Dendritic cell treated with granulocyte-macrophage colony-stimulating factor and Interleukin-4, amounts not matched to agents 40 ng/mL and 50 ng/mL, for 4 days (primary cell): Measurements from ENCODE around the gene NFATC3.

Experiments
- H3K27ac Mint-ChIP-seq: one replicate; pipeline ENCODE4 v1.8.0; 2022; ENCODE audit warnings: mild to moderate bottlenecking, mixed read lengths
- H3K27me3 Mint-ChIP-seq: one replicate; pipeline ENCODE4 v1.8.0; 2022; ENCODE audit warnings: mild to moderate bottlenecking, mixed read lengths
- H3K36me3 Mint-ChIP-seq: one replicate; pipeline ENCODE4 v1.8.0; 2022; ENCODE audit warnings: low read depth, mixed read lengths
- H3K4me1 Mint-ChIP-seq: one replicate; pipeline ENCODE4 v1.8.0; 2022; ENCODE audit warnings: low read depth, mixed read lengths
- H3K4me3 Mint-ChIP-seq: one replicate; pipeline ENCODE4 v1.8.0; 2022; ENCODE audit warnings: mild to moderate bottlenecking, moderate library complexity, mixed read lengths
- H3K9me3 Mint-ChIP-seq: one replicate; pipeline ENCODE4 v1.8.0; 2022; ENCODE audit warnings: mixed read lengths
- intact Hi-C: fragments of 100-400 bp; cut with micrococcal nuclease; formaldehyde crosslinking; loops from one replicate; pipeline ENCODE4 v1.15.0; 2022

Gene NFATC3

GRCh38 chr16:68085259-68086071 lies at the start of gene NFATC3:
Gene NFATC3 (plus strand): TSS chr16:68085370. CDS start chr16:68085682, 312 bp downstream.
- intact Hi-C loops: loop anchor here (5.0 kb wide), 1 partner anchor 278 kb away; the partner anchor contains the start of genes RANBP10 and TSNAXIP1

GRCh38 chr16:68037841-68038597 lies 47.2 kb upstream of the NFATC3 start:
- intact Hi-C loops: loop anchor here (5.0 kb wide), 1 partner anchor 101 kb away; the partner anchor contains the start of gene PSMB10
- peaks cover 31% of the 10 kb centered on the region for H3K36me3 Mint-ChIP-seq
- no peaks in the 10 kb centered on the region for H3K27me3 Mint-ChIP-seq
- H3K4me3 Mint-ChIP-seq: peak overlapping the region; percentile 61
- H3K27ac Mint-ChIP-seq: peak overlapping the region; percentile 88
- peaks cover 45% of the 10 kb centered on the region for H3K4me1 Mint-ChIP-seq
- H3K9me3 Mint-ChIP-seq: no peaks in the 10 kb centered on the region

More at GRCh38 chr16:68085259-68086071, at the start of gene NFATC3:
- no peaks in the 10 kb centered on the region for H3K9me3 Mint-ChIP-seq
- H3K27me3 Mint-ChIP-seq: no peaks in the 10 kb centered on the region
- H3K36me3 Mint-ChIP-seq: peaks cover 13% of the 10 kb centered on the region
- H3K4me3 Mint-ChIP-seq: peak within 1 kb of the TSS; percentile 90
- peaks cover 61% of the 10 kb centered on the region for H3K4me1 Mint-ChIP-seq
- H3K27ac Mint-ChIP-seq: peak within 1 kb of the TSS; percentile 96

GRCh38 chr16:68040506-68041288 lies 44.5 kb upstream of the NFATC3 start:
- no peaks in the 10 kb centered on the region for H3K9me3 Mint-ChIP-seq
- H3K4me3 Mint-ChIP-seq: no peak overlapping the region
- peaks cover 53% of the 10 kb centered on the region for H3K4me1 Mint-ChIP-seq
- H3K27me3 Mint-ChIP-seq: no peaks in the 10 kb centered on the region
- peak overlapping the region; percentile 62 for H3K27ac Mint-ChIP-seq
- intact Hi-C loops: loop anchor here (1.0 to 5.0 kb wide), 2 partner anchors 47 to 368 kb away; no protein-coding TSS in a partner anchor
- H3K36me3 Mint-ChIP-seq: peaks cover 40% of the 10 kb centered on the region

- Mint-ChIP-seq H3K27ac (peak overlapping the region; percentile 62), H3K27me3 (no peaks in the 10 kb centered on the region), H3K36me3 (peaks cover 47% of the 10 kb centered on the region), H3K4me3 (no peak overlapping the region), H3K9me3 (no peaks in the 10 kb centered on the region), H3K4me1 (peaks cover 50% of the 10 kb centered on the region)
- intact Hi-C loops: loop anchor here (5.0 kb wide), 1 partner anchor 369 kb away; no protein-coding TSS in a partner anchor
These were observed 43.4 kb upstream of the NFATC3 start for GRCh38 chr16:68041783-68042182.

- H3K9me3 Mint-ChIP-seq: no peaks in the 10 kb centered on the region
- no peaks in the 10 kb centered on the region for H3K27me3 Mint-ChIP-seq
- intact Hi-C loops: no loop called here
- H3K4me1 Mint-ChIP-seq: peaks cover 27% of the 10 kb centered on the region
- H3K27ac Mint-ChIP-seq: no peak overlapping the region
- H3K4me3 Mint-ChIP-seq: no peak overlapping the region
- H3K36me3 Mint-ChIP-seq: peaks cover 69% of the 10 kb centered on the region
These were observed 39.1 kb upstream of the NFATC3 start for GRCh38 chr16:68046106-68046505.

GRCh38 chr16:68047987-68048386 lies 37.2 kb upstream of the NFATC3 start:
- Mint-ChIP-seq H3K4me1 (peaks cover 19% of the 10 kb centered on the region), H3K36me3 (peaks cover 85% of the 10 kb centered on the region), H3K27ac (no peak overlapping the region), H3K4me3 (no peak overlapping the region), H3K9me3 (no peaks in the 10 kb centered on the region), H3K27me3 (no peaks in the 10 kb centered on the region)
- intact Hi-C loops: no loop called here

- Mint-ChIP-seq H3K4me1 (peaks cover 10% of the 10 kb centered on the region), H3K27ac (no peak overlapping the region), H3K36me3 (peaks cover 91% of the 10 kb centered on the region), H3K4me3 (no peak overlapping the region), H3K27me3 (no peaks in the 10 kb centered on the region), H3K9me3 (no peaks in the 10 kb centered on the region)
- intact Hi-C loops: no loop called here
These were observed 35.7 kb upstream of the NFATC3 start for GRCh38 chr16:68049449-68049848.

GRCh38 chr16:68055395-68055794 lies 29.8 kb upstream of the NFATC3 start:
- no peak overlapping the region for H3K4me3 Mint-ChIP-seq
- no peak overlapping the region for H3K27ac Mint-ChIP-seq
- intact Hi-C loops: no loop called here
- H3K4me1 Mint-ChIP-seq: peaks cover 8% of the 10 kb centered on the region
- peaks cover 86% of the 10 kb centered on the region for H3K36me3 Mint-ChIP-seq
- no peaks in the 10 kb centered on the region for H3K9me3 Mint-ChIP-seq
- H3K27me3 Mint-ChIP-seq: no peaks in the 10 kb centered on the region

GRCh38 chr16:68059804-68060203 lies 25.4 kb upstream of the NFATC3 start:
- no peak overlapping the region for H3K4me3 Mint-ChIP-seq
- intact Hi-C loops: loop anchor here (10.0 kb wide), 2 partner anchors 165 to 245 kb away; no protein-coding TSS in a partner anchor
- H3K36me3 Mint-ChIP-seq: peaks cover 79% of the 10 kb centered on the region
- H3K9me3 Mint-ChIP-seq: no peaks in the 10 kb centered on the region
- H3K27me3 Mint-ChIP-seq: no peaks in the 10 kb centered on the region
- peaks cover 34% of the 10 kb centered on the region for H3K4me1 Mint-ChIP-seq
- H3K27ac Mint-ChIP-seq: no peak overlapping the region

- peak overlapping the region; percentile 82 for H3K27ac Mint-ChIP-seq
These were observed 23.8 kb upstream of the NFATC3 start for GRCh38 chr16:68061396-68061795.

GRCh38 chr16:68062910-68063393 lies 22.2 kb upstream of the NFATC3 start:
- intact Hi-C loops: loop anchor here (10.0 kb wide), 2 partner anchors 162 to 248 kb away; no protein-coding TSS in a partner anchor
- H3K27ac Mint-ChIP-seq: no peak overlapping the region

More at GRCh38 chr16:68061396-68061795, 23.8 kb upstream of the NFATC3 start:
- Mint-ChIP-seq H3K36me3 (peaks cover 80% of the 10 kb centered on the region), H3K4me1 (peaks cover 39% of the 10 kb centered on the region), H3K27me3 (no peaks in the 10 kb centered on the region), H3K9me3 (no peaks in the 10 kb centered on the region), H3K4me3 (no peak overlapping the region)
- intact Hi-C loops: loop anchor here (10.0 kb wide), 2 partner anchors 163 to 247 kb away; no protein-coding TSS in a partner anchor

GRCh38 chr16:68064791-68065365 lies 20.3 kb upstream of the NFATC3 start:
- no peak overlapping the region for H3K4me3 Mint-ChIP-seq
- intact Hi-C loops: loop anchor here (10.0 kb wide), 2 partner anchors 160 to 250 kb away; no protein-coding TSS in a partner anchor

More at GRCh38 chr16:68062910-68063393, 22.2 kb upstream of the NFATC3 start:
- no peaks in the 10 kb centered on the region for H3K9me3 Mint-ChIP-seq
- peaks cover 39% of the 10 kb centered on the region for H3K4me1 Mint-ChIP-seq
- H3K36me3 Mint-ChIP-seq: peaks cover 78% of the 10 kb centered on the region
- H3K4me3 Mint-ChIP-seq: no peak overlapping the region
- H3K27me3 Mint-ChIP-seq: no peaks in the 10 kb centered on the region

More at GRCh38 chr16:68064791-68065365, 20.3 kb upstream of the NFATC3 start:
- Mint-ChIP-seq H3K9me3 (no peaks in the 10 kb centered on the region), H3K36me3 (peaks cover 76% of the 10 kb centered on the region), H3K4me1 (peaks cover 40% of the 10 kb centered on the region), H3K27ac (peak overlapping the region; percentile 59), H3K27me3 (no peaks in the 10 kb centered on the region)
